SK-N-SH treated with all-trans-retinoic acid at 6 μM for 48 hours (cell line): ENCODE measurements around the gene UVSSA.

Source experiments
- BACH2 ChIP-seq: fragments of 250-450 bp; sonication (Bioruptor Pico); IDR thresholded peaks from 2 replicates; pipeline ENCODE4 v1.9.0; 2021; ENCODE audit warnings: mild to moderate bottlenecking, borderline replicate concordance
- CSRNP3 ChIP-seq: fragments of 250-450 bp; sonication (Bioruptor Pico); IDR thresholded peaks from 2 replicates; pipeline ENCODE4 v1.5.1; 2021; ENCODE audit warnings: mild to moderate bottlenecking, moderate library complexity
- ESRRG ChIP-seq: fragments of 250-450 bp; sonication (Bioruptor Pico); IDR thresholded peaks from 2 replicates; pipeline ENCODE4 v1.6.1; 2021; ENCODE audit warnings: mild to moderate bottlenecking
- OSR1 ChIP-seq: fragments of 250-450 bp; sonication (Bioruptor Pico); IDR thresholded peaks from 2 replicates; pipeline ENCODE4 v1.8.0; 2022; ENCODE audit warnings: moderate library complexity, mild to moderate bottlenecking, inconsistent platforms
- SNAI2 ChIP-seq: fragments of 250-450 bp; sonication (Bioruptor Pico); IDR thresholded peaks from 2 replicates; pipeline ENCODE4 v1.5.0; 2020; ENCODE audit warnings: mild to moderate bottlenecking, moderate library complexity
- TOX ChIP-seq: fragments of 250-450 bp; sonication (Bioruptor Pico); IDR thresholded peaks from 2 replicates; pipeline ENCODE4 v1.8.0; 2021; ENCODE audit warnings: mild to moderate bottlenecking, moderate library complexity, borderline replicate concordance
- ZNF565 ChIP-seq: fragments of 450-650 bp; formaldehyde crosslinking; conservative IDR thresholded peaks from 2 replicates; pipeline ENCODE4 v1.5.0; 2020; ENCODE audit warnings: low read depth, mild to moderate bottlenecking, moderate library complexity
- ZNF8 ChIP-seq: fragments of 450-650 bp; formaldehyde crosslinking; IDR thresholded peaks from 2 replicates; pipeline ENCODE4 v1.5.0; 2020; ENCODE audit warnings: mild to moderate bottlenecking, moderate library complexity
- TF ChIP-seq, protein P1 (sequence below): fragments of 250-450 bp; sonication (Bioruptor Pico); IDR thresholded peaks from 2 replicates; pipeline ENCODE4 v1.5.1; 2020; ENCODE audit warnings: low read depth, mild to moderate bottlenecking, moderate library complexity
- TF ChIP-seq, protein P2 (sequence below): fragments of 250-450 bp; sonication (Bioruptor Pico); IDR thresholded peaks from 2 replicates; pipeline ENCODE4 v1.8.0; 2021; ENCODE audit warnings: low read depth, mild to moderate bottlenecking, moderate library complexity, borderline replicate concordance

DNA sequence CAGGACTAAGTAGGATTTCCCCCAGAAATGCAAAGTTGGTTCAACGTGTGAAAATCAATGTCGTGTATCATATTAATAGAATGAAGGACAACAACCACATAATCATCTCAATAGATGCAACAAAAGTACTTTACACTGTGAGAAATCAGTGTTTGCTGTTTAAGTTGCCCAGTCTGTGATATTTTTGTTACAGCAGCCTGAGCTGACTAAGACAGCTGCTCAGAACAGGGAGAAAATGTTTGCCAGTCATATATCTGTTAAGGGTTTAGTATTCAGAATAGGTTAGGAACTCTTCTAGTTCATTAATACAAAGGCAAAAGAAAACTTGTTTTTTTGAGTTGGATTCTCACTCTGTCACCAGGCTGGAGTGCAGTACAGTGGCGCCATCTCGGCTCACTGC, 44.8 kb upstream of the UVSSA start:
- no peak for TF ChIP-seq ESRRG (CRISPR knock-in tag)
- TF ChIP-seq, protein P1, sequence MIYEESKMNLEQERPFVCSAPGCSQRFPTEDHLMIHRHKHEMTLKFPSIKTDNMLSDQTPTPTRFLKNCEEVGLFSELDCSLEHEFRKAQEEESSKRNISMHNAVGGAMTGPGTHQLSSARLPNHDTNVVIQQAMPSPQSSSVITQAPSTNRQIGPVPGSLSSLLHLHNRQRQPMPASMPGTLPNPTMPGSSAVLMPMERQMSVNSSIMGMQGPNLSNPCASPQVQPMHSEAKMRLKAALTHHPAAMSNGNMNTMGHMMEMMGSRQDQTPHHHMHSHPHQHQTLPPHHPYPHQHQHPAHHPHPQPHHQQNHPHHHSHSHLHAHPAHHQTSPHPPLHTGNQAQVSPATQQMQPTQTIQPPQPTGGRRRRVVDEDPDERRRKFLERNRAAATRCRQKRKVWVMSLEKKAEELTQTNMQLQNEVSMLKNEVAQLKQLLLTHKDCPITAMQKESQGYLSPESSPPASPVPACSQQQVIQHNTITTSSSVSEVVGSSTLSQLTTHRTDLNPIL (CRISPR knock-in tag) = no peak
- no peak for TF ChIP-seq ZNF8 (CRISPR knock-in tag)
- no peak for TF ChIP-seq ZNF565 (CRISPR knock-in tag)
- no peak for TF ChIP-seq TOX (CRISPR knock-in tag)
- TF ChIP-seq, protein P2, sequence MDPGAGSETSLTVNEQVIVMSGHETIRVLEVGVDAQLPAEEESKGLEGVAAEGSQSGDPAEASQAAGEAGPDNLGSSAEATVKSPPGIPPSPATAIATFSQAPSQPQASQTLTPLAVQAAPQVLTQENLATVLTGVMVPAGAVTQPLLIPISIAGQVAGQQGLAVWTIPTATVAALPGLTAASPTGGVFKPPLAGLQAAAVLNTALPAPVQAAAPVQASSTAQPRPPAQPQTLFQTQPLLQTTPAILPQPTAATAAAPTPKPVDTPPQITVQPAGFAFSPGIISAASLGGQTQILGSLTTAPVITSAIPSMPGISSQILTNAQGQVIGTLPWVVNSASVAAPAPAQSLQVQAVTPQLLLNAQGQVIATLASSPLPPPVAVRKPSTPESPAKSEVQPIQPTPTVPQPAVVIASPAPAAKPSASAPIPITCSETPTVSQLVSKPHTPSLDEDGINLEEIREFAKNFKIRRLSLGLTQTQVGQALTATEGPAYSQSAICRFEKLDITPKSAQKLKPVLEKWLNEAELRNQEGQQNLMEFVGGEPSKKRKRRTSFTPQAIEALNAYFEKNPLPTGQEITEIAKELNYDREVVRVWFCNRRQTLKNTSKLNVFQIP (CRISPR knock-in tag) = no peak
- no peak for TF ChIP-seq OSR1 (CRISPR knock-in tag)
- TF ChIP-seq SNAI2 (CRISPR knock-in tag) = no peak
- TF ChIP-seq CSRNP3 = no peak
- no peak for TF ChIP-seq BACH2 (CRISPR knock-in tag)
